ENCODE measurements around the gene ABCB9. TPM values are rescaled to one million over a fixed set of nuclear protein-coding genes. Genes with fewer than 3 reads are reported as not detected.
A peak's percentile ranks its signal among the peaks of the same experiment; 100 is the strongest.
"Not testable (repeated sequence)": the region's sequence is repeated elsewhere in the genome, so short reads cannot be mapped to it uniquely, and the experiment has no call there.

ABCB9 gene
- polyA plus RNA-seq (2014; cell fraction: cytosol; rRNA removed) = 7.0 and 8.9 TPM in 2 replicates
- 10.2 and 16.0 TPM in 2 replicates for polyA plus RNA-seq (2014; cell fraction: nucleus; rRNA removed)

DNA sequence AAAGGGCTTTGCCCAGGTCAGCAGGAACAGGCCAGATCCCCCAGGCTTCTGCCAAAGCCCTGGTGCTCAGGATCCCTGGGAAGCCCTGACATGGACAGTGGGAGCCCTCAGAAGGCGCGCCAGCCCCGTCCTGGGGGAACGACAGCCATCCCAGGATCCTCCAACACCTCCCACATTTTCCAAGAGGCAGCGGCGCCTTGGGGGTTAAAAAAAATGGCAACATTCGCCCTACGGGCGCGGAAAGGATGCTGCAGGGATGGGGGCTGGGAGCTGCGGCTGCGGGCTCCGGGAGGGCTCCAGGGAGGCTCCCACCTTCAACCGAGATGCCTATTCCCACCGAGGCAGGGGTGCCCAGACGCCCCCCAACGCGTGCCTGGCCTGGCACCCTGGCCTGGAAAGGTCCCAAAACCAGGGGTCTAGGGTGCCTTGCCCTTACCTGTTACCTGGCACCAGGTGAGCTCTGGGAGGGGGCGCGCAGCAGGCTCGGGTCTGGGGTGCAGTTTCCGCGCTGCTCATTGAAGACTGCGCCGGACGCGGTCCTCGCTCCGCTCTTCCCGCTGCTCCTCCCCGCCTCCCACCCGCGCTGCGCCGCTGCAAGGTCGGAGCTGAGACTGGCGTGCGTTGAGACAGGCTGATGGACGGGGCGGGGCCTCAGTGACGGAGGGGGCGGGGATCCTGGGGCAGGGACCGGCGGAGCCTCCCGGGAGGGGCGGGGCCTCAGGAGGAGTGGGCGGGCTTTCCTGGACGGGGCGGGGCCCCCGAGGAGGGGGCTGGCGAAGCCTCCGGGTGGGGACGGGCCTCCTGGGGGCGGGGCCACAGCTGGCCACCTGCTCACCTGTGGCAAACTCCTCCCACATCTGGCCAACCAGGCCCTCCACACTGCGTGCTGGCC, at the start of gene ABCB9:
ABCB9 (minus strand) TSS at position 613 of the 892 bp plus-strand sequence. CDS start 6,228 bp downstream, outside the sequence.
- DNase-seq (ENCODE audit: low spot score) = peak; percentile 91

DNA sequence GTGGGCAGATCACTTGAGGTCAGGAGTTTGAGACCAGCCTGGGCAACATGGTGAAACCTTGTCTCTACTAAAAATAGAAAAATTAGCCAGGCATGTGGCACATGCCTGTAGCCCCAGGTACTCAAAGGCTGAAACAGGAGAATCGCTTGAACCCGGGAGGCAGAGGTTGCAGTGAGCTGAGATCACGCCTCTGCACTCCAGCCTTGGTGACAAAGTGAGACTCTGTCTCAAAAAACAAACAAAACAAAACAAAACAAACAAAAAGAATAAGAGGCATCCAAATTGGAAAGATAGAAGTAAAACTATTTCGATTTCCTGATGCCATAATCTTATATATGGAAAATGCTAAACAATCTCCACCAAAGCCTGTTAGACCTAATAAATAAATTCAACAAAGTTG, 48.2 kb upstream of the ABCB9 start:
- not testable (repeated sequence) for DNase-seq (ENCODE audit: low spot score)

DNA sequence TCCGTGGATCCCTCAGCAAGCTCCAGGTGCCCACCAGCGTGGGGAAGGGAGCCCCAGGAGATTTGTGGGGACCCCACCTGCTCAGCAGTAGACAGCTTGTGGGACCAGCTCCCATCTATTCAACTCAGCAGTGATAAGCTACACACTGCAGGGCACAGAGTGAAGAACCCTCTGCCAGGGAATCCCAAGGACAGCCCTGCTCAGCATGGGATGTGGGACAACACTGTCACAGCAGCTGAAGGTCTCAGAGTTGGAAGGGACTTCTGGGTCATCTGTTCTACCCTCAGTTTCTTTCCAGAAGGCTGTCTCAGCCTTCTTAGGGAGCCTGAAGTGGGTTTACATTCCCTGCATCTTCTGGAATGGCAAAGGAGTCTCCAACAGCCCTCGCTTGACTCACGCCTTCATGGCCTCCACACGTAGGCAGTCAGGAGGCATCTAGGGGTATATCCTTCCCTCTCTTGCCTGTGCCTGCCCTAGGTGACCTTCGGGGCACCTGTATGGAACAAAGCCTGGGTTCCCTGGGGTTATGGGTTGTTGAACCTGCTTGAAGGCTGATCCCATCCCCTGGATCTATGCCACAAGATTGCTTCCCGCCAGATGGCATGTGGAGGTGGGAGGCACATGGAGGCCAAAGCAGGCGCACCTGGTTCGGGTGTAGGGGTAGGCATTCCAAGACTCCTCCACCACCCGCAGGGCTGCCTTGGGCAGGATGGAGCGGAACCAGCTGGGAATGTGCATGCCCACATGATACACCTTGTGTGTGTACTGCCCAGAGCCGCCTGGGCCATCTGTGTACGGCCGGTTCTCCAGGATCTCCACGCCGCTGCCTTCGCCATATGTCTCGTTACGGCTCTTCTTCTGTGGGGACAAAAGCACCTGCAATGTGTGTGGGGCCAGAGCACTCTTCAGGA, 47.2 kb upstream of the ABCB9 start:
- no peak for DNase-seq (ENCODE audit: low spot score)

DNA sequence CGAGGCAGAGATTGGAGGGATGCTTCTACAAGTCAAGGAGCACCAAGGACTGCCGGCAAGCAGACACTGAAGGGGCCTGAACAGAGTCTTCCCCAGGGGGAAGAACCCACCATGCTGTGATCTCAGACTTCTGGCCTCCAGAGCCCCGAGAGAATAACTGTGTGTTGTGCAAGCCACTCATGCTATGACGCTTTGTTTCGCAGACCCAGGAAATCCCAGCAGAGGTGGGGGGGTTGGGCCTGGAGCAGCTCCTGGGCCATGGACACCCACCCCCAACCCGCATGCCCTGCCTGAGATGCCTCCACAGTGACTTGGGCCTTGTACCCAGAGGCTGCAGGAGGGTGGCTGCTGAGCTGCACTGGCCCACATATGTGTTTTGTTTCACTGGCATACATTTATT, 45.4 kb upstream of the ABCB9 start:
- no peak for DNase-seq (ENCODE audit: low spot score)

DNA sequence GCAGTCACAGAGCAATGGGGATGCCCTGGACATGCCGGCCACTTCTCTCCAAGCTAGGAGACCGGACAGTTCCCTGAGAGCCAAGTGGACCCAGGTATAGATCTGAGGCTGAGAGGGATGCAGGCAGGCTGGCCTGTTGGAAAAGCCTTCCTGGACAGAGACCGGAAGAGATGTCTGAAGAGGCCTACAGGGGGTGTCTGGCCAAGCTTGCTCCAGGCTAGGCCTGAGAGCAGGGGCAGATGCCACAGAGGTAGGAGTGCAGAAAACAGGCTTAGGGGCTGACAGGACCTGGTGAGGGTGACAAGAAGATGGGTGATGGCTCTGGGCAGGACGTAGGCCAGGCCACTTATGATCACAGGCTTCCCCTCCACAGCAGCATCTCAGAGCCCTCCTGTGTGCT, 44.4 kb upstream of the ABCB9 start:
- DNase-seq (ENCODE audit: low spot score) = peak; percentile 72

DNA sequence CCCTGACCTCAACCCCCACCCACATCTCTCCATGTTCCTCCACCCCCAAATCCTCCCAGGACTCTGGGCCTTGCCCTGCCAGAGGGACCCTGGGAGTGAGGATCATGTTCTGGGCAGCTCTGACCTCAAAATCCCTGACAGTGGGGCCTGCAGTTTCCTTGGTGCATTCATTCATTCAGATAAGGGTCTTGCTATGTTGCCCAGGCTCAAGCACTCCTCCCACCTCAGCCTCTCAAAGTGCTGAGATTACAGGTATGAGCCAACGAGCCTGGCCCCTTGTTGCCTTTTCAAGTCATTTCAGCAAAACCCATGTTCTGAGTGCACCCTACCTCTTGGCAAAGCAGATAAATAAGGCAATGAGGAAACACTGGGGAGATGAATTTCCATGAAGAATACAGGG, 43.8 kb upstream of the ABCB9 start:
- no peak for DNase-seq (ENCODE audit: low spot score)

DNA sequence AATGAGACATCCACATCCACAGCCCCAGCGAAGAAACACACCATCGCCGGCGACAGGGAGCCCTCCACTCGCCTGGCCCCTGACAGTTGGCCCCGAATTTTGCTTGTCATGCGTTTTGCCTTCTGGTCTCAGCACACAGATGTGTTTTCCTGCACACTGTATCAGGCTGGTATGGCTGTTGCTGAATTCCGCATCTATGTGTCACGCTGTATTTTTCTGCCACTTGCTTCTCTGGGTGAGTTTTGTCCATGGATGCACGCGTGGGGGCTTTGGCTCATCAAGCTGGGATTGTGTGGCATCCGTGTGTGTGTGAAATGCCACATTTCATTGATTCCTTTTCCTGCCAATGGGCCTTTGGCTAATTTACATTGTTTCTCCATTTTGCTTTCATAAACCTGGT, 40.7 kb upstream of the ABCB9 start:
- DNase-seq (ENCODE audit: low spot score) = no peak

DNA sequence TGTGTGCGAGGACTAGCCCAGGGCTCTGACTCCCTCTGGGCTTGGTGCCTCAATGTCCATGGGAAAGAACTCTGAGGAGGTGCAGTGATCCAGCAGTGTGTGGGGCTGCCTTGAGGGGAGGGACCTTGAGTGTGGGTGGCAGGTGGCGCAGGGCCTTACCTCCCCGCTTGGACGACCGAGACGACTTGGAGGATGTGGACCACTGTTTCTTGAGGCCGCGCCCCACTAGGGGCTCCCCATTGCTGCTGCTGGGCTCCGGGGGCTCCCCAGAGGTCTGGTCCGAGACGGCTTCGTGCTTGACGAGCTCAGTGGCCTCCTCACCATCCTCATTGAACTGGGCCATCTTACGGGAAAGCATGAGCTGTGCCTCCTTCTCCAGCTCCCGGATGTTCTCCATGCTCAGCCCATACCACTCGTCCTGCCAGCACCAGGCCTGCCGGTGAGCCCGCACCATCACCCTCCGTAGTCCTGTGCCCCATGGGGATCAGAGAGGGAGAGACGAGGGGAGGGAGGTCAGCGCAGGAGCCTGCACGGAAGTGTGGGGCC, 38.9 kb upstream of the ABCB9 start:
- DNase-seq (ENCODE audit: low spot score) = no peak

DNA sequence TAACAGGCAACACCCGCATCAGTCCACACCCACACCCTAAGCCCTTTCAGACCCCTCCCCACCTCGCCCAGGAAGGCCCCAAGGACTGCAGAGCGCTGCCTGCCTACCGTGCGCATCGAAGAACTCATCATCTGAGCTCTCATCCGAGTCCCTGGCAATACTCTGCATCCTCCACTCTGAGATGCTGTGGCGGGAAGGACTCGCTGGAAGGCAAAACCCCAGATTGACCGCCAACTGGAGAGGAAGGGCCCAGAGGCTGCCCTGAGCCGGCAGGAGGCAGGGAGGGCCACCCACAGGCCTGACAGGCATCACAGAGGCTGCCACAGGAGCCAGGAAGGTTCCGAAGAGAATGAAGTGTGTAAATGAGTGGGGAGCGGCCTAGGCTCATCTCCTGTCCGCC, 38.0 kb upstream of the ABCB9 start:
- no peak for DNase-seq (ENCODE audit: low spot score)

DNA sequence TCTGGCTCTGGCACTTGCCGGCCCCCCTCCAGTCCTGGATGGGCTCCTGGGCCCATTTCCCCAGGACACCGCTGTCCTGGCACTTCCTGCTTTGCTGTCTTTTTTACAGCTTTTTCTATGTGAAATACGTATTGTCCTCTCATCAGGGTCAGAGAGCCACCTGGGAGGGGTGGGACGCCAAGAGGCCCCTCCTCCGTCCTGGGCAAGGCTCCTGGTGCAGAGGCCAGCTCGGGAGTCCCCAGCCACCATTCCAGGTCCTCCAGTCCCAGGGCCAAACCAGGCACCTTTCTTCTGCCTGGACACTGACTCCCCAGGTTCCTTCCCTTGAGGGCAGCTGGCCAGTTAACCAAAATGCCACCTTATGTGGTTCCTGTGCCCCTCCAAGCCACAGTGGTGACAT, 37.0 kb upstream of the ABCB9 start:
- DNase-seq (ENCODE audit: low spot score) = no peak

DNA sequence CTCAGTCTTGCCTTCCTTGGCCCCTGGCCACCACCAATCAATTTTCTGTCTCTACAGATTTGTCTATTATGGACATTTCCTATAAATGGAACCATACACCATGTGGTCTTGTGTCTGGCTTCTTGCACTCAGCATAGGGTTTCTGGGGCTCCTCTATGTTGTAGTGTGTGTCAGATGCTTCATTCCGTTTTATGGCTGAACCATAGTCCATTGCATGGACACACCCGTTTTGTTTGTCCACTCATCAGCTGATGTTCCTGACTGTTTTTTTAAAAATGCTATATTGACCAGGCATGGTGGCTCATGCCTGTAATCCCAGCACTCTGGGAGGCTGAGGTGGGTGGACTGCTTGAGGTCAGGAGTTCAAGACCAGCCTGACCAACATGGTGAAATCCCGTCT, 35.2 kb upstream of the ABCB9 start:
- no peak for DNase-seq (ENCODE audit: low spot score)

DNA sequence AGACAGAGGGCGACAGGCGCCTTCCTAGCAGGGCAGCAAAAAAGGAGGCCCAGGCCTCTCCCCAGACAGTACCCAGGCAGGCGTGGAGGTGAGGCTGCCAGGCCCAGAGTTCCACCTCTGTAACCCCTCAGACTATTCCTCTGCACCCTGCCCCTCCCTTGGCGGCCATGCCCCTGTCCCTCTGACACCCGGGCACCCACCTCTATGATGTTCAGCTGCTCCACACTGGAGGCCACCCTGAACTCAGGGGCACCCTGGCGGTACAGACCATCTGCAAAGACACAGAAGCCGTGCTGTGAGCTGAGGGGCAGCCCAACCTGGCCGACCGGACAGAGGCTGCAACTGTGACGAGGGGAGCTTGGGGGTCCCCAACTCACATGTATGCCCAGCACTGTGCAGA, 34.3 kb upstream of the ABCB9 start:
- DNase-seq (ENCODE audit: low spot score) = no peak

DNA sequence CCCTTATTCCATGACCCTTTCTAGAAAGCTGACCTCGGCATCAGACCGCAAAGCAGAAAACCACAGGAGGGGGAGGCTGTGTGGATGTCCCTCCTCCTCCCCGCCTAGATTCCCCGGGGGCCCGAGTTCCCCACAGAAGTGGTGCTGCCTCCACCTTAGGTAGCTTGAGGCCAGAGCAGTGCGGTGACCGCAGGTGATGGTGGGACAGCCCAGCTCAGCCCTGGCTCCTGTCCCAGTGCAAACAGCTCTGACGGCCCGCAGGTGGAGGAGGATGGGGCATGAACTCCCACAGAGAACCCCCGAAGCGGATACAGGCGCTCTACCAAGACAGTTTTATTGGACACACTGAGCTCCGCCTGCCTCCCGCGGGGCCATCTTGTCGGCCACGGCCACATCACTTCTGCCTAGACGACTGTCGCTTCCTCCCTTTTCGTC, 33.7 kb upstream of the ABCB9 start:
- DNase-seq (ENCODE audit: low spot score) = no peak

DNA sequence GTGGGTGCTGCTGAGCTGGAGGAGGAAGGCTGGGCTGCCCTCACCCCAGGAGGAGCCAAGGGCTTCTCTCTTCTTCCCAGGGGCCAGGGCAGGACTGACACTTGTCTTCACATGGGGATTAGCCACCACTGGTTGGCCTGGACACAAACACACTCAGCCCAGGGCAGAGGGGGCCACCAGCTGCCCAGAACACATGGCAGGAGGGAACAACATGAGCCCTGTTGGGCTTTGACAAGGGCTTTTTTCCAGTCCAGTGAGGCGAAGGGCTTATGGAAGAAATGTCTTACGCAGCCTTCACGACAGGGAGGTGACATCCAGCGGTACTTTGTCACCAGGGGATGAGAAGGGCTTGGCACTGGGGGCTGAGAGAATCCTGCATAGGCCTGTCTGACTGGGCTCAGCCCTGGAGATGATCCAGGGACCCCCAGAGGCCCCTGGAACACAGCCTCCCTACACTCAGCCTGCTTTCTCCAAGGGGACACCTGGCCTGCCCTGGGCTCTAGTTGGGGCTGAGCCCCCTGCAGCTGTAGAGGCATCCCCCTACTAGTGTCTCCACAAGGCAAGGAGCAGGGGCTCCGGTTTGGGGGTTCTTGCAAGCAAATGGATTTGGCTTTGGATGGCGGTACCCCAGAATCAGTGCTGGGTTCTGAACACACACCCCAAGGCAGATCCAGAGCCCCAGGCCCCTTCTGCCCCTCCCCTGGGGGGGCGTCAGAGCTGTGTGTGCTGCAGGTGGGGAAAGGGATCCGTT, 33.1 kb upstream of the ABCB9 start:
- DNase-seq (ENCODE audit: low spot score) = no peak

DNA sequence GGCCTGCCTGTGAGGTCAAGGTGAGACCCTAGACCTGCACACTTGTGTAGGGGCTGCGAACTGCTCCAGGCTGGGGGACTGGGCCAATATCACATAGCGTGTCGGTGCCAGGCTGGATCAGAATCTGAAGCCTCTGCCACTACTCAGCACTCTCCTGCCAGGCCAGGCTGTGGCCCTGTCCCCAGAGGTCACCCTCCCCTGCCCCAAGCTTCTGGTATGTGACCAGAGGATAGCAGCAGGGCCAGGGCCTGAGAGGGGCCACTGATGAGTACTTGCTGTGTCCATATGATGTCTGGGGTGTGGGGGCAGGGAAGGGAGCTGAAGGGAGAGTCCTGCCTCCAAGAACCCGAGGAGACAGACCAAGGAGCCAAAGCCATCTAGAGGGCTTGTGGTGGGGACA, 32.1 kb upstream of the ABCB9 start:
- DNase-seq (ENCODE audit: low spot score) = no peak

DNA sequence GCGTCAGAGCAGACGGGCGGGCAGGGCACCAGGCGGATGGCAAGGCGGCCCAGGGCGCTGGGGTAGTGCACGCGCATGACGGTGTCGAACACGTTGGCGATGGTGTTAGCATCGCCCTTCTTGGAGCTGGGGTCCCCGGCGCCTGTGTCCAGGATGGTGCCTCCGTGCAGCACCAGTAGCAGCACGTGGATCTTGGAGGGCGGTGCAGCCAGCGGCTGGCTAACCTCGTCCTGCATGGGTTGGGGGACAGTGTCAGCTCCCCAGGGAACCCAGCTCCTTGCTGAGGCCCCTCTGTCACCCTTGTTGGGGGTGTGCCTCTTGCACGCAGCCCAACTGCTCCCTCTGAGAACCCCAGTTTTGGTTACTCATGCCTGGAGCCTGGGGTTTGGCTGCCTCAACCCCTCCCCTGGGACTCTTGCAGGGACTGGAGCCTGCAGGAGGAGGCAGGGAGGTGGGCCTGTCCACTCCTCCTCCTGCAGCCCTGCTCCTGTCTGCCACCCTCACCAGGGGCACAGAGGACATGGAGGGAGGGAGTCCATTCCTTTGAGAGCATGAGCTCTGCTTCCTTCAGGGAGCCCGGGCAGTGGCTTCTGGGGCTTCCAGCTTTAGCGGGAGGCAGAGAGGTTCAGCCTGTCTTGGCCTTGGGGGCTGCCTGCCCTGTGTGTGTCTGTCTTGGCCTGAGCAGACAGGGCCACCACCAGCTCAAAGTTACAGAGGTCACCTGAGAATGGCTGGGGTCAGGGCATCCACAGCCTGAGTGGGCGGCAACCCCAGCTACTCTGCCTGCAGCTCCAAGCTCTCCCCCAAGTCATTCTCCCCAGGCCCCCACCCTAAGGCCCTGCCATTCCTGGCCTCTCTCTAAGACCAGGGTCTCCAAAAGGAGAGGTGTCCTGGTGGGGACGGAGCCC, 31.3 kb upstream of the ABCB9 start:
- DNase-seq (ENCODE audit: low spot score) = no peak

DNA sequence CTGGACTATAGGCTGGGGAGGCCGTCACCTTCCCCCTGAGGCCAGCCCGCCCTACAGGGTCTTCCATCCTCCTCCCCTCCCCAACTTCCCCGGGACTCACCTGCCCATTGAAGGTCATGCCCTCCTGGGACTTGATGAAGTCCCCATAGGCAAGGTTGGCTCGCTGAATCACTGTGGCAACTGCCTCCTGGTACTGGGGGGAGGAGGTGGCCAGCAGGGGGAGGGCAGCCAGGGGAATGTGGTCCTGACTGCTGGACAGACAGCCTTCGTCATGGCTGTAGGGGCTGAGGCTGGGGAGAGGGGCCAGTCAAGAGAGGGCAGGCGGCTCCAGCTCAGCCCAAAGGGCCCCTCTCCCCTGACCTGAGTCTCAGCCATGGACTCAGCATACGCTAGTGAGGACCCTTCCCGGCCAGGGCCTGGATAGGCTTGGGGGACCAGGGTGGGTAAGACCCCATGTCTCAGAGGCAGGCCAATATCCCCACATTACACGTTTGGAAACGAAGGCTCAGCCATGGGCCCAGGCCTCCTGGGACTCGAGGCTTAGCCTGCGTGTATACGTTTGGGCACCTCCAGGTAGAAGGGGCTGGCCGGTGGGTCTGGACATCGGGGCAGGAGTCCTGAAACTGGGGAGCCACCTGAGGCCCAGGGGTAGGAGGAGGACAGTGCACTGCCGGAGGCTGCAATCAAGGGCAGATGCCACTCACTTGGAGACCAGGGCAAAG, 30.5 kb upstream of the ABCB9 start:
- DNase-seq (ENCODE audit: low spot score) = no peak

DNA sequence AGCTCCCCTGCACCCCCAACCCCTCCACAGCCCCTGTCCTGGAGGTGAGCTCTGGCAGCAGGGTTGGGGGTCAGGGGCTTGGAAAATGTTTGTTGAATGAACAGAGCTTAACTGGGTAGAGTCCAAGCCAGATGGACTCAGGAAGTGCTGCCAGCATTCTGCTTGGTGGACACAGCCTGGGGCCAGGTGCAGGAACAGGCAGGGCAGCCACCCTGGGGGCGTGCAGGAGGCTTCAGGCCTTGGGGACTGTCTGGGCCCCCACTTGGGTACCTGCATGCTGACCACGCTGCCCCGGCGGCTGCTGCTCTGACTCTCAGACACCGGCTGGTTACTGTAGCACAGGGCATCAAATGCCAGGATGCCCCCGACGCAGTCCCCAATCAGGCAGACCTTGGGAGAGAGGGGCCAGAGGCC, 29.9 kb upstream of the ABCB9 start:
- no peak for DNase-seq (ENCODE audit: low spot score)

DNA sequence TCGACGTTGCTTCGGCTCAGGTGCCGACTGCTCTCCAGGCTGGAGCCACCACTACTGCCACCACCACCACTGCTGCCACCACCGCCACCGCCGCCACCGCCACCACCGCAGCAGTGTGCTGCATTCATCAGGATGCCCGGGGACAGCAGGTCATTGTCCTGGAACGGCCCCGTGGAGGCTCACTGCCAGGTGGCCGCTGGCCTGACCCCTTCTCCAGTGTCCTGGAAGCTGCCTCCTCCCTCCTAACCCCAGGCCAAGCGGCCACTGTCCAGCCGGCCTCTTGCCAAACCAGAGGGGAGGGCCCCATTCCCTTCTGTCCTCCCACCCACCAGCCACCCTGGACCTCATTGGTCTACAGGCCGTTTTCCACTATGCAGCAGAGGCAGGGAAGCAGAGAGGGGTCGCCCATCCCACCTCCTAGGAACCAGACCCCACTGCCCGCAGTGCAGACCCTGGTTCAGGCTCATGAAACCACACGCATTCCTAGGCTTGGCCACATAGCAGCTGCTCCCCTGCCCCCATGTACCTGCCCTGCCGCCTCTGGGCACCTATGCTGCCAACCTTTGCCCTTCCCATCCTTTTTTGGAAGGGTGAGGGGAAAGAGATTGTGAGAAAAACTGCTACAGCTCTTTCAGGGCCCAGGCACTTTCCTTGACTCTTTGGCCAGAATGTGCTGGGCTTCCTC, 29.4 kb upstream of the ABCB9 start:
- DNase-seq (ENCODE audit: low spot score) = no peak

Measured in SK-N-DZ (cell line).